HCT116 (cell line): Measurements from ENCODE around the gene GRM2. TPM values are rescaled to one million over a fixed set of nuclear protein-coding genes. Genes with fewer than 3 reads are reported as not detected.

Experiments used
- ATAC-seq: fragments of 200-7000 bp; cut with Tn5 transposase; 2 replicates; pipeline ENCODE4 v1.9.1; 2020; ENCODE audit warnings: mild to moderate bottlenecking, moderate library complexity
- BruUV-seq: library from RNA; stranded (reverse); fragments of 400-500 nt; replicated peaks from 2 replicates; lab custom pipeline; 2021; lab: Mats Ljungman, UMichigan
- CTCF ChIA-PET: fragments of 300-600 bp; sonication (Branson Sonifier 250); formaldehyde crosslinking; loops from one replicate; lab custom pipeline; 2021; ENCODE audit warnings: antibody characterized with exemption; lab: Charles Lee
- POLR2A ChIA-PET: fragments of 300-600, 350-600 bp; sonication (Branson Sonifier 250); formaldehyde crosslinking; loops from one replicate; lab custom pipeline; 2021; ENCODE audit warnings: antibody characterized with exemption; lab: Charles Lee
- RAD21 ChIA-PET, 2 experiments: fragments of 300-600 bp; sonication (Branson Sonifier 250); formaldehyde crosslinking; loops; one replicate each; lab custom pipeline; 2023; ENCODE audit warnings: low total read pairs in 2 of 2; ENCODE audit not compliant: uncharacterized antibody in 2 of 2, unreplicated experiment in 2 of 2, low non-redundant PET in 1 of 2; lab: Charles Lee
- DNase-seq: peaks from one replicate; pipeline ENCODE4 v3.0.0-alpha.2; 2010; ENCODE audit warnings: low read depth, low spot score
- H2AFZ ChIP-seq: fragments of 200-600 bp; shearing (Covaris generic), sonication (generic); 2 replicates; pipeline ENCODE4 v1.6.1; 2017; ENCODE audit warnings: low read depth, mixed run types, mixed read lengths, antibody characterized with exemption, low read length; ENCODE audit not compliant: poor library complexity, severe bottlenecking
- H3K27ac ChIP-seq: 2 replicates; pipeline ENCODE4 v1.5.1; 2012; ENCODE audit warnings: low read depth, low read length
- H3K27me3 ChIP-seq: fragments of 200-600 bp; sonication (generic); 2 replicates; pipeline ENCODE4 v1.6.1; 2016; ENCODE audit warnings: mixed run types, low read length, mixed read lengths; ENCODE audit not compliant: insufficient read depth
- H3K36me3 ChIP-seq, 2 experiments: fragments of 200-500 bp in 1 of 2; fragments of 200-600 bp in 1 of 2; sonication (Bioruptor generic) in 1 of 2; sonication (generic) in 1 of 2; 2 replicates each; pipeline versions ENCODE4 v1.5.1 to v1.6.1; 2014 to 2016; ENCODE audit warnings: low read length in 2 of 2, inconsistent platforms in 1 of 2, mixed read lengths in 1 of 2, mixed run types in 1 of 2; ENCODE audit not compliant: insufficient read depth in 2 of 2, control insufficient read depth in 1 of 2
- H3K4me1 ChIP-seq, 2 experiments: fragments of 200-600 bp in 1 of 2; sonication (generic) in 1 of 2; 2 replicates each; pipeline versions ENCODE4 v1.5.1 to v1.6.1; 2012 to 2017; ENCODE audit warnings: low read length in 2 of 2, inconsistent platforms in 1 of 2, mild to moderate bottlenecking in 1 of 2, mixed read lengths in 1 of 2, mixed run types in 1 of 2, moderate library complexity in 1 of 2; ENCODE audit not compliant: insufficient read depth in 2 of 2, control insufficient read depth in 1 of 2
- H3K4me2 ChIP-seq: fragments of 200-600 bp; sonication (generic); 2 replicates; pipeline ENCODE4 v1.6.1; 2017; ENCODE audit warnings: mixed run types, low read length, mixed read lengths
- H3K4me3 ChIP-seq, 2 experiments: fragments of 200-600 bp in 1 of 2; sonication (generic) in 1 of 2; replicated peaks in 1 of 2; 2 replicates each; pipeline ENCODE4 v1.5.1; 2011 to 2016; ENCODE audit warnings: low read length in 2 of 2, control low read depth in 1 of 2, low read depth in 1 of 2, mild to moderate bottlenecking in 1 of 2, mixed read lengths in 1 of 2, mixed run types in 1 of 2
- H3K79me2 ChIP-seq: fragments of 200-600 bp; sonication (generic); 2 replicates; pipeline ENCODE4 v1.6.1; 2017; ENCODE audit warnings: mild to moderate bottlenecking, mixed run types, low read length, moderate library complexity, mixed read lengths; ENCODE audit not compliant: insufficient read depth
- H3K9ac ChIP-seq: fragments of 200-600 bp; sonication (generic); 2 replicates; pipeline ENCODE4 v1.6.1; 2016; ENCODE audit warnings: low read length, mixed read lengths
- H3K9me2 ChIP-seq: fragments of 200-600 bp; sonication (generic), shearing (Covaris generic); 2 replicates; pipeline ENCODE4 v1.6.1; 2017; ENCODE audit warnings: mixed run types, mild to moderate bottlenecking, moderate library complexity; ENCODE audit not compliant: insufficient read depth
- H3K9me3 ChIP-seq, 2 experiments: fragments of 200-500 bp in 1 of 2; fragments of 200-600 bp in 1 of 2; sonication (Bioruptor generic) in 1 of 2; sonication (generic) in 1 of 2; 2 replicates each; pipeline ENCODE4 v1.6.1; 2014 to 2017; ENCODE audit warnings: low read length in 2 of 2, mixed read lengths in 2 of 2, inconsistent platforms in 1 of 2, low read depth in 1 of 2, mild to moderate bottlenecking in 1 of 2, mixed run types in 1 of 2, moderate library complexity in 1 of 2; ENCODE audit not compliant: control insufficient read depth in 1 of 2, insufficient read depth in 1 of 2
- H4K20me1 ChIP-seq: fragments of 200-600 bp; sonication (generic), shearing (Covaris generic); 2 replicates; pipeline ENCODE4 v1.6.1; 2017; ENCODE audit warnings: mixed run types, mild to moderate bottlenecking, moderate library complexity; ENCODE audit not compliant: insufficient read depth
- ATF3 ChIP-seq: IDR thresholded peaks from 2 replicates; pipeline ENCODE4 v1.6.1; 2012
- CBX3 ChIP-seq: IDR thresholded peaks from 2 replicates; pipeline ENCODE4 v1.6.1; 2012; ENCODE audit warnings: low read depth
- CEBPB ChIP-seq: IDR thresholded peaks from 2 replicates; pipeline ENCODE4 v1.6.1; 2012; ENCODE audit warnings: low read depth
- CTCF ChIP-seq, 3 experiments: fragments of 200-600 bp in 1 of 3; sonication (generic) in 1 of 3; IDR thresholded peaks in 2 of 3; conservative IDR thresholded peaks in 1 of 3; 2 replicates each; pipeline ENCODE4 v1.5.1; 2012 to 2017; ENCODE audit warnings: low read depth in 2 of 3, low read length in 2 of 3, antibody characterized with exemption in 1 of 3, borderline replicate concordance in 1 of 3, control low read depth in 1 of 3, mild to moderate bottlenecking in 1 of 3, mixed read lengths in 1 of 3, mixed run types in 1 of 3, moderate library complexity in 1 of 3; ENCODE audit not compliant: insufficient read depth in 1 of 3
- EGR1 ChIP-seq: IDR thresholded peaks from 2 replicates; pipeline ENCODE4 v1.6.1; 2012; ENCODE audit warnings: low read depth
- ELF1 ChIP-seq: IDR thresholded peaks from 2 replicates; pipeline ENCODE4 v1.6.1; 2012; ENCODE audit warnings: low read depth, borderline replicate concordance
- EZH2 ChIP-seq: fragments of 200-600 bp; sonication (generic); IDR thresholded peaks from 2 replicates; pipeline ENCODE4 v1.6.1; 2017; ENCODE audit warnings: antibody characterized with exemption, mixed run types
- EZH2phosphoT487 ChIP-seq: fragments of 200-600 bp; IDR thresholded peaks from 2 replicates; pipeline ENCODE4 v1.6.1; 2018; ENCODE audit warnings: antibody characterized with exemption, borderline replicate concordance
- FOSL1 ChIP-seq: IDR thresholded peaks from 2 replicates; pipeline ENCODE4 v1.6.1; 2012; ENCODE audit warnings: low read depth
- JUND ChIP-seq: IDR thresholded peaks from 2 replicates; pipeline ENCODE4 v1.6.1; 2012
- MAX ChIP-seq: IDR thresholded peaks from 2 replicates; pipeline ENCODE4 v1.6.1; 2012
- POLR2A ChIP-seq: IDR thresholded peaks from 2 replicates; pipeline ENCODE4 v1.7.0; 2011; ENCODE audit warnings: borderline replicate concordance; ENCODE audit not compliant: insufficient read depth, insufficient read length; ENCODE audit errors: extremely low read depth
- RAD21 ChIP-seq: IDR thresholded peaks from 2 replicates; pipeline ENCODE4 v1.6.1; 2012; ENCODE audit warnings: low read depth, mild to moderate bottlenecking
- SRF ChIP-seq: IDR thresholded peaks from 2 replicates; pipeline ENCODE4 v1.6.1; 2012; ENCODE audit warnings: low read depth
- TCF7L2 ChIP-seq: IDR thresholded peaks from 2 replicates; pipeline ENCODE4 v1.7.0; 2011; ENCODE audit warnings: borderline replicate concordance, inconsistent platforms; ENCODE audit not compliant: insufficient read depth, insufficient read length; ENCODE audit errors: extremely low read depth
- YY1 ChIP-seq: IDR thresholded peaks from 2 replicates; pipeline ENCODE4 v1.6.1; 2011; ENCODE audit warnings: low read length, low read depth, moderate library complexity, mild to moderate bottlenecking; ENCODE audit not compliant: insufficient replicate concordance; ENCODE audit errors: extremely low read depth
- ZBTB33 ChIP-seq: IDR thresholded peaks from 2 replicates; pipeline ENCODE4 v1.6.1; 2011; ENCODE audit warnings: mild to moderate bottlenecking, low read length, moderate library complexity; ENCODE audit not compliant: insufficient replicate concordance; ENCODE audit errors: extremely low read depth
- ZFX ChIP-seq: fragments of 450-650 bp; IDR thresholded peaks from 2 replicates; pipeline ENCODE4 v1.6.1; 2017
- ZNF274 ChIP-seq: fragments of 200-500 bp; sonication (Bioruptor generic); IDR thresholded peaks from 2 replicates; pipeline ENCODE4 v1.6.1; 2014; ENCODE audit warnings: mild to moderate bottlenecking, low read depth, low read length, inconsistent platforms
- intact Hi-C: fragments of 100-400 bp; cut with micrococcal nuclease; formaldehyde crosslinking; loops from 2 replicates; pipeline ENCODE4 v1.10.0; 2022
- total RNA-seq: library from RNA; stranded (reverse); gene quantifications from one replicate; pipeline ENCODE4 v1.2.1, GENCODE V29; 2021; ENCODE audit not compliant: unreplicated experiment

Gene GRM2
- total RNA-seq, 1 experiment from 2014 or later, result 0.32 TPM

- BruUV-seq, result no TSS peak
These were observed 27.1 kb downstream of the GRM2 start for GRCh38 chr3:51733859-51734571.

More at GRCh38 chr3:51733859-51734571, 27.1 kb downstream of the GRM2 start:
- CTCF ChIA-PET, result no interaction called here
- H3K27ac ChIP-seq, result no peak overlapping the region
- H3K79me2 ChIP-seq, result no peaks in the 10 kb centered on the region
- ATAC-seq, result no peak
- no peak overlapping the region for H3K4me3 ChIP-seq
- POLR2A ChIA-PET, result no interaction called here
- H3K4me2 ChIP-seq, result no peak overlapping the region
- H4K20me1 ChIP-seq, result no peaks in the 10 kb centered on the region
- no peaks in the 10 kb centered on the region for H3K9me3 ChIP-seq
- no peaks in the 10 kb centered on the region for H3K4me1 ChIP-seq
- no peak for DNase-seq
- 0 out of 2 replicates have a peak, but pooled peaks cover 6% of the 10 kb centered on the region for H3K27me3 ChIP-seq
- H2AFZ ChIP-seq, result no peak overlapping the region
- no peaks in the 10 kb centered on the region for H3K9me2 ChIP-seq
- intact Hi-C loops, result no loop called here
- TF ChIP-seq RAD21, result no peak
- no peak for TF ChIP-seq EZH2phosphoT487
- no peak for TF ChIP-seq POLR2A
- TF ChIP-seq TCF7L2, result no peak
- no peak for TF ChIP-seq SRF
- TF ChIP-seq ELF1, result no peak
- TF ChIP-seq YY1, result no peak
- no peak for TF ChIP-seq CEBPB
- TF ChIP-seq ZNF274, result no peak
- no peak for TF ChIP-seq EZH2
- no peak for TF ChIP-seq ATF3
- no peak for TF ChIP-seq ZBTB33
- TF ChIP-seq JUND, result no peak
- TF ChIP-seq ZFX, result no peak
- no peak for TF ChIP-seq EGR1
- TF ChIP-seq FOSL1, result no peak
- no peak for TF ChIP-seq MAX
- TF ChIP-seq CTCF (IDR thresholded peaks at IDR 0.05 in 2 of 3, conservative IDR thresholded peaks at IDR 0.05 in 1 of 3; ENCODE audit: borderline replicate concordance in 1 of 3, insufficient read depth in 1 of 3, low read depth in 2 of 3, low read length in 2 of 3), result no peak
- no peak for TF ChIP-seq CBX3
- H3K36me3 ChIP-seq, result no peaks in the 10 kb centered on the region
- no peak overlapping the region for H3K9ac ChIP-seq
- RAD21 ChIA-PET, result no interaction called here
